Rectal smooth muscle tissue (tissue), 1 donor: Measurements from ENCODE around the gene SLC24A4.

Source experiments
- H3K27ac ChIP-seq: one replicate; pipeline ENCODE4 v1.7.0; 2013; ENCODE audit warnings: low read depth, low read length, inconsistent platforms
- H3K27me3 ChIP-seq: one replicate; pipeline ENCODE4 v1.7.0; 2013; ENCODE audit warnings: low read length; ENCODE audit not compliant: control insufficient read depth, insufficient read depth
- H3K36me3 ChIP-seq: one replicate; pipeline ENCODE4 v1.7.0; 2013; ENCODE audit warnings: low read length; ENCODE audit not compliant: control insufficient read depth, insufficient read depth
- H3K4me1 ChIP-seq: one replicate; pipeline ENCODE4 v1.7.0; 2013; ENCODE audit warnings: low read length; ENCODE audit not compliant: control insufficient read depth, insufficient read depth
- H3K4me3 ChIP-seq: one replicate; pipeline ENCODE4 v1.7.0; 2013; ENCODE audit warnings: low read length
- H3K9ac ChIP-seq: one replicate; pipeline ENCODE4 v1.7.0; 2013; ENCODE audit warnings: low read length

The SLC24A4 gene

DNA sequence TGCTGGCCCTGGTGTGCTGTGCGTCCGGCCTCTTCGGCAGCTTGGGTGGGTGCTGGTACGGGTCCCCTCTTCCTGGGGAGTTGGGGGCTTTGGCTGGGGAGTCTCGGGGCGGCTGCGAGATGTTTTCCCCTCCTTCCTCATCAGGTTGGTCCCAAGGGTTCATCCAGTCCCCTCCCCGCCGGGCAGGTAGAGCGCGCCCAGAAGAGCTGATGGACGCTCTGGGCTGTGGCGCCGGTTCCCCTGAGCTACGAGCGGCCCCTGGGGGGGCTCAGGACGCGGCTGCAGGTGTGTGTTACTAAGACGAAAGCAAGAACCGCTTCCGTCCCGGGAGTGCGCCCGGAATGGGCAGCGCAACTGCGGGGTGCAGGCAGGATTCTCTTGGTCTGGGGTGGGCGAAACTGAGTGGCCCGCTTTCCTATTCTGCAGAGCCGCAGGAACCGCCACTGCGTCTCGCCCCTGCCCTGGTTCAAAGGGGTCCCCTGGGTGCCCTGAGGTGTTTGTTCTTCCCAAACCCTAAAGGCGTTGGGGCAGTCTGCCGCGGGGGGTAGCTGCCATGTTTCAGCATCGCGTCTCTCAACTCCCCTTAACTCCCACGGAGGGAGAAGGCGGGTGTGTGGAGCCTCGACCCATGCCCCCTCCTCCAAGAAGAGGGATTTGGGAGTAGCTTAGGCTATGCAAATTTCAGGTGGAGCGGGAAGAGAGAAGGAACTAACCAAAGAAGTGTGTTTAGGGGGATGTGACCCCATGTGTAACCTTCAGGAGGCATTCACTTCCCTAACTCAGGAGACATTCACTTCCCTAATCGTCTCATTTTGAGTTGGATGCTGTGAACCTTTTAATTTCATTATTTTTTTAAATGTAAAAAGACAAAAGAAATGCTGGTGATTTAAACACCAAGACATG, 1.2 kb downstream of the SLC24A4 start:
- Histone ChIP-seq H3K4me3 (peak overlapping the region; percentile 50), H3K27me3 (peaks cover 7% of the 10 kb centered on the region), H3K9ac (no peak overlapping the region), H3K27ac (no peak overlapping the region), H3K36me3 (no peaks in the 10 kb centered on the region), H3K4me1 (no peaks in the 10 kb centered on the region)

GRCh38 chr14:92325835-92326234, 2.9 kb downstream of the SLC24A4 start:
- Histone ChIP-seq H3K9ac (no peak overlapping the region), H3K27me3 (peaks cover 7% of the 10 kb centered on the region), H3K27ac (no peak overlapping the region), H3K4me1 (no peaks in the 10 kb centered on the region), H3K4me3 (no peak overlapping the region), H3K36me3 (no peaks in the 10 kb centered on the region)

- H3K4me3 ChIP-seq, result no peak overlapping the region
- H3K27ac ChIP-seq, result no peak overlapping the region
- H3K27me3 ChIP-seq, result peaks cover 5% of the 10 kb centered on the region
- H3K4me1 ChIP-seq, result no peaks in the 10 kb centered on the region
- no peaks in the 10 kb centered on the region for H3K36me3 ChIP-seq
- no peak overlapping the region for H3K9ac ChIP-seq
These were observed 5.8 kb downstream of the SLC24A4 start for GRCh38 chr14:92328664-92329255.

GRCh38 chr14:92334050-92334449, 11.1 kb downstream of the SLC24A4 start:
- no peak overlapping the region for H3K4me3 ChIP-seq
- H3K9ac ChIP-seq, result no peak overlapping the region
- H3K27me3 ChIP-seq, result no peaks in the 10 kb centered on the region

DNA sequence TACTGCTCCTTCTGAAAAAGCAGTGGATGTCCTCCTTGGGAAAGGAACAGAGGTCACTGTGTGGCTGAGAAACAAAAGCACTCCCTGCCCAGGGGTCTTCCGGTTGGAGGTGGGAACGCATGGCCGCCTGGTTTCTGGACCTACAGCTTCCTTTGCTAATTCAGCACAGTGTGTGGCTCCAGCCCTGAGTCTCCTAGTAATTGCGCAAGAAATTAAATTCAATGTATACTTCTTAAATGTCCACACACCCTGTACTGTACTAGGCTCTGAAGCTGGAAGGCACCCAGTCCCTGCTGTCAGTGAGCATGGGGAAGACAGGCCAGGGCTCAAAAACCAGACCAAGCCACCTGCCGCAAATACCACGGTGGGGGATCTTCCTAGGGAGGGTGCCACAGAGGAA, 13.4 kb downstream of the SLC24A4 start:
- Histone ChIP-seq H3K4me1 (no peaks in the 10 kb centered on the region), H3K27ac (no peak overlapping the region), H3K4me3 (no peak overlapping the region), H3K36me3 (no peaks in the 10 kb centered on the region), H3K27me3 (no peaks in the 10 kb centered on the region), H3K9ac (no peak overlapping the region)

More at GRCh38 chr14:92334050-92334449, 11.1 kb downstream of the SLC24A4 start:
- no peak overlapping the region for H3K27ac ChIP-seq
- no peaks in the 10 kb centered on the region for H3K4me1 ChIP-seq
- H3K36me3 ChIP-seq, result no peaks in the 10 kb centered on the region

DNA sequence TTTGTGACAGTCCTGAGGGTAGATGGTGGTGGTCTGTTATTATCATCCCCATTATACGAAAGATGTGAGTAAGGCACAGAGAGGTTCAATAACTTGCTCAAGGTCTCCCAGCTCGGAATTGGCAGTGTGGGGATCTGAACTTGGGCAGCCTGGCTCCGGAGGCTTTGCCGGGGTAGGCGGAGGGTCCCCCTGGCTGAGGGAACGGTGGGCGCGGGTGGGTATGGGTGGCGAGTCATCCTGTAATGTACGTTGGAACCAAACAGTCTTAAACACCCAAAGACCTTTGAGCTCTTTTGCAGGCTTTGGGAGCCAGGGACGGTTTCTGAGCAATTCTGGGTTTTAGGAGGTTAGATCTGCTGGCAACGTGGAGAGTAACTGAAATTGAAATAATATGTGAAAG, 16.5 kb downstream of the SLC24A4 start:
- H3K4me3 ChIP-seq, result no peak overlapping the region
- H3K27ac ChIP-seq, result no peak overlapping the region
- H3K4me1 ChIP-seq, result no peaks in the 10 kb centered on the region
- H3K9ac ChIP-seq, result no peak overlapping the region
- no peaks in the 10 kb centered on the region for H3K36me3 ChIP-seq
- H3K27me3 ChIP-seq, result no peaks in the 10 kb centered on the region

- Histone ChIP-seq H3K27ac (no peak overlapping the region), H3K27me3 (no peaks in the 10 kb centered on the region), H3K9ac (no peak overlapping the region), H3K4me1 (no peaks in the 10 kb centered on the region), H3K4me3 (no peak overlapping the region), H3K36me3 (no peaks in the 10 kb centered on the region)
These were observed 17.1 kb downstream of the SLC24A4 start for GRCh38 chr14:92340071-92340470.

- no peaks in the 10 kb centered on the region for H3K27me3 ChIP-seq
- H3K9ac ChIP-seq, result no peak overlapping the region
- H3K4me1 ChIP-seq, result no peaks in the 10 kb centered on the region
- no peak overlapping the region for H3K4me3 ChIP-seq
- H3K36me3 ChIP-seq, result no peaks in the 10 kb centered on the region
- H3K27ac ChIP-seq, result no peak overlapping the region
These were observed 18.0 kb downstream of the SLC24A4 start for GRCh38 chr14:92340931-92341330.

DNA sequence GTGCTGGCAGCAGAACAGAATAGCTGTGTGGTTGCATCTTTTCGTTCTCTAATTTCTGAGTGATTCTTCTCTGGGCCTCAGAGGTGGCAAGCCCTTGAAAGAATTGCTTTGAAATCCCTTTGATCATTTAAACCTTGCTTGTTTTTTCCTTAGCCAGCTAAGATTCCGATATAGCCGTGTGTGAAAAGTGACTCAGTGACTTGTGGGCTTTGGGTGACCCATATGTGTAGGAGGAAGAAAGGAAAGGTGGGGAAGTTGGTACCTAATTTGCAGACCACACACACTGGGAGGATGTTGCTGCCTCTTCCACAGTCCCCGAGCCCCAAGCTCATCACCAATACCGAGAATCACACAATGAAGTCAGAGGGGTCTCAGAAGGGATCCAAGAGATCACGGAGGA, 18.8 kb downstream of the SLC24A4 start:
- no peaks in the 10 kb centered on the region for H3K4me1 ChIP-seq
- H3K36me3 ChIP-seq, result no peaks in the 10 kb centered on the region
- no peak overlapping the region for H3K9ac ChIP-seq
- no peak overlapping the region for H3K4me3 ChIP-seq
- H3K27ac ChIP-seq, result no peak overlapping the region
- no peaks in the 10 kb centered on the region for H3K27me3 ChIP-seq

DNA sequence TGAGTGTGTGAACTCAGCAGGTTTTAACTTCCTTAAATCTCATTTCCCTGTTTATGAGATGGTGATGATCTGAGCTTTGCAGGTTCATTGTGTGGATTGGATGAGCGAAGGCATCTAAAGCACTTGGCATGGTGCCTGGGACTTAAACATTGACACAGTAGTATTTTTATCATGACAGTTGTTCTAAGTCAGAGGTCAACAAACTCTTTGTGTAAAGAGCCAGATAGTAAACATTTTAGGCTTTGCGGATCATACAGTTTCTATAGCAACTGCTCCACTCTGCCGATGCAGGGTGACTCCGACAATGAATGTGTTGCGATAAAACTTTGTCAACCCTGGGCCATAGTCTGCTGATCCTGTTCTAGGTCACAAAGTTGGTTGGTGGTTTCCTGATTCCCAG, 25.2 kb downstream of the SLC24A4 start:
- Histone ChIP-seq H3K27me3 (no peaks in the 10 kb centered on the region), H3K27ac (no peak overlapping the region), H3K9ac (no peak overlapping the region)

GRCh38 chr14:92351750-92352149, 28.8 kb downstream of the SLC24A4 start:
- Histone ChIP-seq H3K36me3 (no peaks in the 10 kb centered on the region), H3K27me3 (no peaks in the 10 kb centered on the region), H3K4me1 (no peaks in the 10 kb centered on the region), H3K4me3 (no peak overlapping the region), H3K27ac (no peak overlapping the region), H3K9ac (no peak overlapping the region)

More for the DNA sequence above, 25.2 kb downstream of the SLC24A4 start:
- no peaks in the 10 kb centered on the region for H3K4me1 ChIP-seq
- no peak overlapping the region for H3K4me3 ChIP-seq
- H3K36me3 ChIP-seq, result no peaks in the 10 kb centered on the region

GRCh38 chr14:92352158-92352985, 29.4 kb downstream of the SLC24A4 start:
- Histone ChIP-seq H3K36me3 (no peaks in the 10 kb centered on the region), H3K27ac (no peak overlapping the region), H3K9ac (no peak overlapping the region), H3K4me3 (no peak overlapping the region), H3K4me1 (no peaks in the 10 kb centered on the region), H3K27me3 (no peaks in the 10 kb centered on the region)
